Suppressor macrophage (primary cell): ENCODE results near the gene CAMKV.
A peak's percentile ranks its signal among the peaks of the same experiment; 100 is the strongest.
"Not testable (repeated sequence)": the region's sequence is repeated elsewhere in the genome, so short reads cannot be mapped to it uniquely, and the experiment has no call there.

ENCODE experiments used
- DNase-seq, 4 experiments: peaks; one replicate each; pipeline ENCODE4 v3.0.0-alpha.2; 2020 to 2022
- total RNA-seq, 17 experiments: gene quantifications; one replicate each; lab custom pipeline; 2026; ENCODE audit warnings: mixed read lengths in 6 of 17, inconsistent platforms in 3 of 17; lab: John Stamatoyannopoulos, UW

The CAMKV gene, protein sequence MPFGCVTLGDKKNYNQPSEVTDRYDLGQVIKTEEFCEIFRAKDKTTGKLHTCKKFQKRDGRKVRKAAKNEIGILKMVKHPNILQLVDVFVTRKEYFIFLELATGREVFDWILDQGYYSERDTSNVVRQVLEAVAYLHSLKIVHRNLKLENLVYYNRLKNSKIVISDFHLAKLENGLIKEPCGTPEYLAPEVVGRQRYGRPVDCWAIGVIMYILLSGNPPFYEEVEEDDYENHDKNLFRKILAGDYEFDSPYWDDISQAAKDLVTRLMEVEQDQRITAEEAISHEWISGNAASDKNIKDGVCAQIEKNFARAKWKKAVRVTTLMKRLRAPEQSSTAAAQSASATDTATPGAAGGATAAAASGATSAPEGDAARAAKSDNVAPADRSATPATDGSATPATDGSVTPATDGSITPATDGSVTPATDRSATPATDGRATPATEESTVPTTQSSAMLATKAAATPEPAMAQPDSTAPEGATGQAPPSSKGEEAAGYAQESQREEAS
- 0 to 1.9 (median 0) reads per million in 17 experiments for total RNA-seq

DNA sequence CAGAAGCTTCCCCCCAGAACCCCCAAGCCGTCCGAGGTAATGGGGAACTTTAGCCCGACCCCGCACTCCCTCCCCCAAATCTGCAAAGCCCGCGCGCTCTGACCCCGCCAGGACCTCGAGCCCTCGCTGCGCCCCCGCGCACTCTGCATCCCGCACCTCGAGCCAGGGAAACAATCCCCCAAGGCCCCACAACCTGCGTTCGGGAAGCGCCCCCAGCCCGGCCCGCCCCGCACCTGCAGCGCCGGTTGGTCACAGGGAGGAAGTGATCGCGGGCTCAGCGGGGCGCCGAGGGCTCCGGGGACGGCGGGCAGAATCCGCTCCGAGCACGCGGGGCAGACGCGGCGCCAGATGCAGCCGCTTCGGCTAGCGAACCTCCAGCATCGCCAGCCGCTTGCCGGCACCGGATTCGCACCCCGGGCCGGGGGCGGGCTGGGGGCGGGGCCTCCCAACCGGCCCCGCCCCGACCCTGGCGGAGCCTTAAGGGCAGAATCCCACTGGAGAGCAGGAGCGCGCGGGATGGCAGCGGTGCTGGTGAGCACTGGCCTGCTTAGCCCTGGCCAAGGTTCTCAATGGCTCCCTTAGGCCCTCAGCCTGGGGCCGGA is at the start of gene CAMKV:
Gene CAMKV, minus strand, starts transcription at position 382 of the 602 bp plus-strand sequence. CDS start 7,518 bp downstream, outside the sequence.
- peak in 2 of 4 experiments; percentile 17 to 29 for DNase-seq

DNA sequence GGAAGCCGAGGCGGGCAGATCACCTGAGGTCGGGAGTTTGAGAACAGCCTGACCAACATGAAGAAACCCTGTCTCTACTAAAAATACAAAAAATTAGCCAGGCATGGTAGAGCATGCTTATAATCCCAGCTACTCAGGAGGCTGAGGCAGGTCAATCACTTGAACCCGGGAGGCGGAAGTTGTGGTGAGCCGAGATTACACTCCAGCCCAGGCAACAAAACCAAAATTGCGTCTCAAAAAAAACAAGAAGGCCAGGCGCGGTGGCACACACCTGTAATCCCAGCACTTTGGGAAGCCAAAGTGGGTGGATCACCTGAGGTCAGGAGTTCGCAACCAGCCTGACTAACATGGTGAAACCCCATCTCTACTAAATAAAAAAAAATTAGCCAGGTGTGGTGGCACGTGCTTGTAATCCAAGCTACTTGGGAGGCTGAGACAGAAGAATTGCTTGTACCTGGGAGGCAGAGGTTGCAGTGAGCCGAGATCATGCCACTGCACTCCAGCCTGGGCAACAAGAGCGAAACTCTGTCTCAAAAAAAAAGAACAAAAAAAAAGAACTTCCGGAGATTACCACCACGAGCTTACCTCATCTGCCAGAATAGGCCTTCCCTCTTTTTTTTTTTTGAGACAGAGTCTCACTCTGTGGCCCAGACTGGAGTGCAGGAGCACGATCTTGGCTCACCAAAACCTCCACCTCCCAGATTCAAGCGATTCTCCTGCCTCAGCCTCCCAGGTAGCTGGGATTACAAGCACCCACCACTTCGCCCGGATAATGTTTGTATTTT is 48.3 kb upstream of the CAMKV start:
- DNase-seq: peak; percentile 34 to 65 (median 56)

DNA sequence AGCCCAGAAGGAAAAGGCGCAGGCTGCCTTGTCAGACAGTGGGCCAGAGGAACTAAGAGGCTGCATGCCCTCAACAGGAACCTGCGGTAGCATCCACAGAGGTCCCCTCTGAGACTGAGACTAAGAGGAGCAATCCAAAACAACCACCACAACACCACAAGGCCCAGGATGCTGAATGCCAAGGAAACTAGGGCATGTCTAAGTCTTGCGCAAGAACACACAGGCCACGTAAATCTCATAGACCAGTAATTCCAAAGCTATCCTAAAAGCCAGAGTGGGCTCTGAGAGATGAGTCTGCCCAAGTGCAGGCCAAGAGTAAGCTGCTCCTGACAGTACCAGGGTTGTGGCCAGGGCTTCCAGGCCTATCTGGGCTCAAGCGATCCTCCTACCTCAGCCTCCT is 47.0 kb upstream of the CAMKV start:
- no peak for DNase-seq

DNA sequence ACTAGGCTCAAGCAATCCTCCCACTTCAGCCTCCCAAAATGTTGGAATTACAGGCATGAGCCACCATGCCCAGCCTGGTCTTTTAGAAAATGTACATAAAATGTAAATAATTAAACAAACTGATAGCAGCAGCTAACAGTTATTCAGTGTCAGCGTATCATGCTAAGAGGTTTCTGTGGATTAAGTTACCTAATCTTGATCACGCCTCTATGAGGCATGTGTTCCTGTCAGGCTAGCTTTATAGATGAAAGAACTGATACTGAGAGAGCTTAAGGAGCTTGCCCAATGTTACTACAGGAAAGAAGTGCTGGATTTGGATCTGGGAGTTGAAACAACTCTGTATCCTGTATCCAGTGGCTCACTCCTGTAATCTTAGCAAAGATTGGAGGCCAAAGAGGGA is 45.2 kb upstream of the CAMKV start:
- peak in 3 of 4 experiments; percentile 16 to 38 (median 36) for DNase-seq

DNA sequence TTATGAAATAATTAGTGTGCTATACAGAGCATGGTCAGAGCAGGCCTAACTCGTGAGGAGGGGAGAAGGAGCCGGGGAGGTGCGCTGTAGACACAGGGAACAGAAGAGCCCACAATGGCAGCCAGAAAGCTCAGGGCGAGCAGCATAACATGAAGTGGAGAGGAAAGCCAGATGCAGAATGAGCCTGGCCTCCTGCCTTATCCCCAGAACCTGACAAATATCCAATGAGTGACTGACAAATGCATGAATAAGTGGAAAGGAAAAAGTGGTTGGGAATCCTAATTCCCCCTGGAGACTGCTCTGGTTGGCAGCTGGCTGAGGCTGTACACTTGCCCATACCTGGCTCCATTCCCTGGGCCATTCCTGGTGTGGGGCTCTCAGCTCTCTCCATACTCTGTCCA is 43.2 kb upstream of the CAMKV start:
- DNase-seq: no peak

DNA sequence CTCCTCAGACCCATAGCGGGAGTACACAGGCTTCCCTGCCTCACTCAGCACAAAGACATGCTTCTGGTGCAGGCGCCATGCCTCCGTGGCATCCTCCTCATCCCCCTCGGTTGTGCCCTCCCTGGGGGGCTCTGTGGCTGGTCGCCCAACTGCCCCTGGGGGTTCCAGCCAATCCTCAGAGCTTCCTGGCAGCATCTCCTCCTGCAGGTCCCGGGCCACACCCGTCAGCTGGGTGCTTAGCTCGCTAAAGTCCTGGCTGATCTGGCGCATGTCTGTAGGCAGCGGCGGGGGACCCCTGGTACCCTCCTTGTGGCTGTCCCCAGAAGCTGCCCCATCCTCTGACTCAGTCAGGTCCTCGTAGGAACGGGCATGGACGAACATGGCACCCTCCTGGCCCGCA is 41.9 kb upstream of the CAMKV start:
- no peak for DNase-seq

DNA sequence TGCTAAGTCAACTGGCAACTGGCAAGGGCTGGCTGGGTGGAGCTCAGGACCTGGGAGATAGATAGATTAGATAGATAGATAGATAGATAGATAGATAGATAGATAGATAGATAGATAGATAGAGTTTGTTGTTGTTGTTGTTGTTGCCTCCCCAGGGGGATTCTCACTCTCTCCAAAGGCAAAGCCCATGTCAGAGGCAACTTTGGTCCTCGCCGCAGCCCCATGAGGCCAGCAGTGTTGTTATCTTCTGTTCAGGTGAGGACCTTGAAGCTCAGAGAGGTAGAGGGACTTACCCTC is 41.4 kb upstream of the CAMKV start:
- DNase-seq: no peak

DNA sequence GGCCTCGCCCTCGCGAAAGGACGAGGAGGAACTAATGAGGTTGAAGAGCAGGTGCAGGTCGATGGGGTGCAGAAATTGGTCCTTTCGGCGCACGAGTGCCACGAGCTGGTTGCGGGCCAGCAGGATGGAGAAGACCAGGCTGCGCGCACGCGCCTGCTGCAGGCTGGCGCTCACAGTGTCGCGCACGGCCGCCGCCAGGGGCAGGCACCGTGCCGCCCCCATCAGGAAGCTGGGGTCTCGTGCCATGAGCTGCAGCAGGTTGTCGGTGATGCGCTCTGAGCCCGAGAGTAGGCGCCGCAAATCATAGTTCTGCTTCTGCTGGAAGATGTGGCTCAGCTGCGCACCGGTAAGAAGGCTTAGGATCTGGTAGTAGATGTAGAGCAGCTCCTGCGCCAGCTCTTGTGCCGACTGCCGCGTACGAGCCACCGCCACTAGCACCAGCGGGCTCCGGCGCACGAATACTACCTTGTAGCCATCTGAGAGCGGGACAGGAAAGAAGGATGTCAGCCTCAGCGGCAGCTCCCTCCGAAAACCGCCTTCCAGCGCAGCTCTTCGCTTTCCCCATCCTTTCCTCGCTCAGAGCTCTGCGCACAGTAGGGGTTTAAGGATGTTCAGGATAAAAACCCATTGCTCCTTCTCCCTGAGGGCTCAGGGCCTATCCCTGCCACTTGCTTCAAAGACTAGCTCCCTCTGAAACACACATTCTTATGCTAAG is 40.9 kb upstream of the CAMKV start:
- no peak for DNase-seq

DNA sequence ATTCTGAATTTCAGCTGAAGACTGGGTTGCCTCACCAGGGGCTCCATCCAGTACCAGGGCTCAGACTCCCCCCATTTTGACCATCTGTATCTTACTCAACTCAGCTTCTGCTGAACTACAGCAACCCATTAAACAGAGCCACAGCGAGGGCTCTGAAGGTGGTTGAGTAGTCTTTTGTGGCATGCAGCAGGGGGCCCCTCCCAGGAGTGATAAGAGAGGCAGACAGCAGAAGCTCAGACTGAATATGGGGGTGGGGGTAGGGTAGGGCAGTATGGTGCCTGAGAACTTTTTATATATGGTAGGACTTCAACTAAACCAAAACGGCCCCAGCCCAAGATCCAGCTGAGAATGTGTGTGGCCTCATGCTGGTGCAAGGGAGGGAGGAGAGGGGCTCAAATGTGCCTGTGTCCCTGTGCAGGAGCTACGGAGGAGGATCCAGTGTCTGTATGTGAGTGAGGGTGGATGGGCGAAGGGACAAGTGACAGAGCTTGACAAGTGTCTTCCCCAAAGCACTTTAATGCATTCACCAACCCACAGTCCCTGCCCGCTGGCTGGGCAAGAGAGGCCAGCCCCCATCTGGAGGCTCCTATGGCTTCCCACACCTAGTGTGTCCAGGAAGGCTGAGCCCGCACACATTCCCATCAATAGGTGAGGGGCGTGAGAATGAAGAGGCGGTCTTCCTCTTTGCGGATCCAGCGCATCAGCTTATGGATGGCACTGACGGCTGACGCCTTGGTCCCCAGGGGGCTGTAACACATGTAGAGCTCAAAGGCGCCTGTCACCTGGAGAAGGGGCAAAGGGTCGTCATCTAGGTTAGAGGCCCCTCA is 38.9 kb upstream of the CAMKV start:
- DNase-seq: no peak

DNA sequence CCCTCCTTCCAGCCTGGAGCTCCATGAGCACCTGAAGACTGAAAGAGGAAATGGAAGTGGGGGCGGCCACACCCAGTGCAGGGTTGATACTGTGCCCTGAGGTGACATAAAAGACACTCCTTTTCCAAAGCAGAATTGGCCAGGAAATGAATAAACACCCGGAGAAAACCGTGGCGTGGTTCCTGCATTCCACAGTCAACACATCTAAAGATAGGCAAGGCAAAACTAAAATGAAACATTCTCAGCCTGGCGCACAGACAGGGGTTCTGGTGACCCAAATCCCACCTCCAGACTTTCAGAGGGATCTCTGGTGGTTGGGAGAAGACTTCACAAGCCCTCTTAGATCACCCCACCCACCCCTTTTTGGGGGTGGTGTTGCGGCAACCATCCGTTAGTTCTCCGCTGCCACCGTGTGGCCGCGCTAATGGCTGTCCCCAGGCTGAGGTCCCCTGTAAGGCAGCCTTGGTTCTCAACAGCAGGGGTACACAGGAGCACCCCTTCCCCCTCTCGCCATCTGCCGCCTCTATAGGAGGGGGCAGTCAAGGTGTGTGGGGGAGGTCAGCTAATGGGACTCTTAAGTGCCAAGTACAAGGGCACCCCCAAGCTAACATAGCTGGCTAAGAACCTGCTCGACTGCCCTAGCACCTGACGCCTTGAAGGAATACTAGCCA is 36.5 kb upstream of the CAMKV start:
- DNase-seq: peak; percentile 61 to 82 (median 72)

DNA sequence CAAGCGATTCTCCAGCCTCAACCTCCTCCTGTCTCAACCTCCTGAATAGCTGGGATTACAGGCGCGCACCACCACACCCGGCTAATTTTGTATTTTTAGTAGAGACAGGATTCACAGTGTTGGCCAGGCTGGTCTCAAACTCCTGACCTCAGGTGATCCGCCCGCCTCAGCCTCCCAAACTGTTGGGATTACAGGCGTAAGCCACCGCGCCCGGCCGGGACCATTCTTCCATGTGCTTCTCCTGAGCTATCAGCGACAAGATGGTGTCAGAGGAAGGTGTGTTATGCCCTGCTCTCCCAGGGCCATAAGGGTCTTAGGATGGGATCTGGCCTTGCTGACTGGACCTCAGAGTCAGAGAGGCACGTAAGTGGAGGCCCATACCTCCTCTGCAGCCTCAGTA is 34.7 kb upstream of the CAMKV start:
- not testable (repeated sequence) for DNase-seq

DNA sequence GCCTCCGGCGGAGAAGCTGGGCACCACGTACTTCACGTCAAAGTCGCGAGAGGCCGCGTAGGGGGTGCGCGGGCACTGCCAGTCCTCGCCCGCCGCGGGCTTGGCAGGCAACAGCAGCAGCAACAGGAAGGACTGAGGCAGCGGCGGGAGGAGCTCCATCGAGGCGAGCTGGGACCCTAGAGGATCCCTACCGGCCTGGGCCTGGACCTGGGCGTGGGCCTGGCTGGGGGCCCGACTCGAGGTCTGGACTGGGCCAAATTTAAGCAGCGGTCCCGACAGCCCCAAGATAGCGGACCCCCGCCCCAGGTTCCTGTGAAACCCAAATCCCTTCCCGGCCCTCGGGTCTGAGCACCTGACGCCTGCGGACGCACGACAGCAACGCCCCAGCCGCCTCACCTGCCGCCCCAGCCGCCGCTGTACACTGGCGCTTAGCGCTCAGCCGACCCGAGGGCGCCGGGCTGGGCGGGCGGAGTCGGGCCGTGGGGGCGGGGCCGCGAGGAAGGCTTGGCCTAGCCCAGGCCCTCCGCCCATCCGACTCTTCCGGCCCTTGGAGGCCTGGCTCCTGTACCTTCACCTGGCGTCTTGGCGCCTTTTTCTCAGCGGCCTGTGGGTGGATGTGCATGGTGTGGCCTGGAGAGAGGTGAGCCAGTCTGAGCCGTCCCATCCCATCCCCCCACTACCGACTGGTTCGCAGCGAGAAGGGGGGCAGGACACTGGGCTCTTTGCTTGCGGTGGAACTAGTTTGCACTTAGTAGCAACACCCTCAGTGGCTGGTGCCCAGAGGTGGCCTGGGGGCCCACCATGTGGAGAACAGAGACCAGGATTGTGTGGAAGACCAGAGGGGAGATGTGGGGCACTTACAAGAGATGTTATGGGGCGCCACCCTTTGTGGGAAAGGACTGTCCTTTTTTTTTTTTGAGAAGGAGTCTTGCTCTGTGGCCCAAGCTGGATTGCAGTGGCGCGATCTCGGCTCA is 34.0 kb upstream of the CAMKV start, which contains the start of gene MST1R:
Gene MST1R, minus strand, starts transcription at position 423 of the 974 bp plus-strand sequence. Its CDS starts 264 bp downstream, at position 159.
- DNase-seq: peak; percentile 54 to 82 (median 66)

DNA sequence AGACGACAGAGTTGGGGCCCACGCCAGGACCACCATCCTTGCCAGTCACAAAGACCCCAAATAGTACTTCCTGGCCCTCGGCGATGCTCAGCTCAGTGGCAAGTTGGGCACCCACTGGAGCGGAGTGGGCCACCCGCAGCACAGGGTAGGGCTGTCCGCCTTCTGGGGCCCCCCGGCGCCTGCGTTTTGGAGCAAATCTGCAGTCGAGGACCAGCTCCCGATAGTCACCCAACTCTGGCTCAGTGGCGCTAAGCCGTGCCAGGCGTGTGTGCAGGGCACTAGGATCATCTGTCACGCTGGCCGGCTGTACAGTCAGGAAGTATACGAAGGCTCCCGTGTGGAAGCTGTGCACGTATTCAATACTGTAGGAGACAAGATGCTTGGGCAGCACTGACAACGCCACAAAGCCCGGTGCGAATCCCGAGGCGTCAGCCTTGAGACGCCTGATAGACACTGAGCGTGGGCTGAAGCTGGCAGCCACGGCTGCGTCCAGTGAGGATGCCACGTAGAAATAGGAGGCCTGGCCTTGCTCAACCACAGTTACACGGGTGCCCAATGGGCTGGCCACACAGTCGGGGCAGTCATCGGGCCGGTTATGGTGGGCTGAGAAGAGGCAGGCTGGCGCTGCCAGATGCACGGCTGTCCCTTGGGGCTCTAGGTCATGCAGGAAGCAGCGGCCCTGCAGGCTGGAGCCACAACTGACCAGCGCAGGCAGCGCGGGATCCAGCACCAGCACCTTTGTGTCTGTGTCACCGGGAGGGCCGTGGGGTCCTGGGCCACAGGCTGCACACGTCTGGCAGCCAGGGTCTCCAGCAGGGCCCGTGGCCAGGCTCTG is 33.0 kb upstream of the CAMKV start:
- DNase-seq: no peak

DNA sequence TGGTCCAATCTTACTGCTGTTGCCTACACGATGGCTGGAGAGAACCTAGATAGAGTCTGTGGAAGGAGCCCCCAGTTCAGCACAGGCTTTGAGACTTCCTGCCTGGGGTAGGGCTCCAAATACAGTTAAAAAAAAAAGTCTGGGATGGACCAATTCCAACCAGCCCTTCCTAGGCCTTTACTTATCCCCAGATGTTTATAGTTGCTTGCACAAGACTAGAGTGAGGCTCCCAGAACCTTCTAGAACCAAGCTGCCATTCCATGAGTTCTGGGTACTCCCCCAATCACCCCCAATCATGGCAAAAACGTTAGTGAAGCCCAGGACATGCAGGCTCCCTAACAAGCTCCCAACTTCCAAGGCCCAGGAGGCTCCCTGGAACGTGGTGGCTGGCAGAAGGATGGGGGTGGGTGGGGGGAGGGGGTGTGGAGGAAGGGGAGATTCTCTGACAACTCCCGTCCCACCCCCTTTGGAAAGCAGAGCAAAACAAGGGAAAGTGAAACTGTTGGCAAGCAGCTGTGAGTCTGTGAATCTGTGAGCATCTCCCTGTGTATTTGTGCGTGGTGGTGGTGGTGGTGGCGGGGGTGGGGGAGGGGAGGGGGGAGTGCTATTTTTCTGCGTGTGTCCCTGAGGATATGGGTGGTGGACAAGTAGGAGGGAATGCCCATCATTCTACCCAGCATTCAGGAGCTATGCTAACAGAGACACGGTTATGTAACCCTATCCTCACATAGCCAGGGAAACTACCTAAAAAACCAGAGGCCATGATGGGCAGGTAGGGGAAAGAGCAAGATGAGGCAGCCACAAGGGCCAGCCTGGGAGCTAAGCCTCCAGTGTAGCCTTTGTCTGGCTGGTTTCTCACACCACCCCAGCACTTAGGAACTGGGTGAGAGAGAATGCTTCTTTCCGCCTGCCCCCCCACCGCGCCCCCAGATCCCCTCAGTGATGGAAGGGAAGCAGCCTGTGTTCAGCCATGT is 31.9 kb upstream of the CAMKV start:
- DNase-seq: no peak

DNA sequence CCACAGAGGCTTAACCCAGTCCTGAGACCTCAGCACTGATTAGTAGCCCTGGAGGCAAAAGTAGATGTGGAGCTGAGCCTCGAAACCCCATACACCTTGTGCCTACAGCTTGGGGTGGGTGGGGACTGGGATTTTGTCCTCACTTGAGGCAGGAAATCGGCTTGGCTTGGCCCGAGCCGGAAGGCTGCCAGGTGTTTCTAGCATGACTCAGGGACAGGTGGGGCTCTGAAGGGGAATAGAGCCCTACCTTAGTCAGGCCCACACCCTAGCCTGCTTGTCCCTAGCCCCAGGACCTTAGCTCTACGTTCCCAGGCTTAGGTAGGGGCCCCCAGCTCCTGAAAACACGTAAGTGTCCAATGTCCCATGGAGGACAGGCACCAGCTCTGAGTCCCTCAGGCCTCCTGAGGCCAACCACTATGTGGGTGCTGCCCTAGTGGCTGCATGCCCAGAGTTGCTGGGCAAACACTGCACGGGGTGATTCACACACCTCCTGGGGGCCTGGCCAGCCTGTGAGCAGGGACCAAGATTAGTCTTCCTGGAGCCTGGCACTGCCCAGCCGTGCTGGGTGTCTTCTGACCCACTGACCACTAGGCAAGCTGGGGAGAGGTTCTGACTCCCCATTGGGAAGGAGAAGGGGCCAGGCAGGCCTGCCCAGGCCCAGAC is 30.9 kb upstream of the CAMKV start:
- no peak for DNase-seq

DNA sequence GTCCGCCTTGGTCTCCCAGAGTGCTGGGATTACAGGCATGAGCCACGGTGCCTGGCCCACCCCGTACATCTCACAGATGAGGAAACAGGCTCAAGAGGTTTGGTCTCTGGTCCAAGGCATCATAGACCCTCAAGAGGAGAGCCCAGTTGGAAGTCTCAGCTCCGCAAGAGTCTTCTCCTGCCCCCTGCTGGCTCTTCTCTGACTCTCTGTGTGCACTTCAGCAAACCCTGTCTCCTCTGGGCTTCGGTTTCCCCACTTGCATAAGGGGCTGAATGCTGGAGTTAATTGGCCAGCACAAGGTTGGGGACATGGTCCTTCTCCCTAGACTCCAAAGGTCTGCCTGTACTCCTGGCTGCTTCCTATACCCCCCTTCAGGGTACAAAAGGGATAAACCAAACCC is 30.1 kb upstream of the CAMKV start:
- DNase-seq: no peak

DNA sequence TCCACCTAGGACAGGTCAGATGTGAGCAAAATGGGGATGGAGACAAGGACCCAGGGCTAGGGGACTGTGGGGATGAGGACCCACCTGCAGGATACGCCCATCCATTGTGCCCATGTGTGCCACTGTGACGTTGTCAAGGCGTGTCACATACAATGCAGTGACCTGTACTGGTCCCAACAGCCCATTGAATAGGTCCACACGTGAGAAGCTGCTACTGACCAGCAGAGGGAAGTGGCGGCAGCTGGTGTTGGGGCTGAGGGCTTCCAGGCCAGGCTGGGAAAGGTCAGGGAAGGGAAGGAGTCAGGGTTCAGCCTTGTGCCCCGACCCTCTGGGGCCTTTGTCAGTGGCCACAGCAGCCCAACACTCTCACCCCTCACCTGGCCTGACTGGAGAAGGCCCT is 29.3 kb upstream of the CAMKV start:
- no peak for DNase-seq
